GM10266 (cell line): ENCODE results near the gene RPS6KA4.
"Not testable (repeated sequence)": the region's sequence is repeated elsewhere in the genome, so short reads cannot be mapped to it uniquely, and the experiment has no call there.

Source experiments
- DNase-seq: peaks from one replicate; pipeline ENCODE4 v3.0.0; 2012; ENCODE audit errors: extremely low spot score
- CTCF ChIP-seq: IDR thresholded peaks from 2 replicates; pipeline ENCODE4 v1.5.1; 2012; ENCODE audit warnings: mild to moderate bottlenecking, low read depth; ENCODE audit not compliant: control insufficient read depth, insufficient read depth; ENCODE audit errors: missing control alignments

Gene RPS6KA4

DNA sequence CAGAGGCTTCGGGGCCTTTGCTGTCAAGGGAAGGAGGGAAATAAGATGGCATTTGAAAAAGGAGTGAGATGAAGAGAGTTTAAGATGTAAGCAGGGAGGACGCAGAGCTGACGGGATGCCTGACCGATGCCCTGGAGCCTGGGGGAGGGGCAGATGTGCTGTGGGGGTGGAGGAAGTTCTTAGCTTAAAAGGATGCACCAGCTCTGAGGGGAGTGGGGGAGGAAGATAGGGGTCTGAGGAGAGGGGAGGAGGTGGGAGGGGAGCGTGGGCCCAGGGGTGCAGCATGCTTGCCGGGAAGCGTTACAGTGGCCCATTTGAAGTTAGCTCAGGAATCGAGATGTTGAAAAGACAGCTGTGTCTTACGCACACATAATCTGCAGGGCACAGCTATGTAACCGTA, 56.3 kb downstream of the RPS6KA4 start:
- no peak for DNase-seq
- no peak for TF ChIP-seq CTCF

DNA sequence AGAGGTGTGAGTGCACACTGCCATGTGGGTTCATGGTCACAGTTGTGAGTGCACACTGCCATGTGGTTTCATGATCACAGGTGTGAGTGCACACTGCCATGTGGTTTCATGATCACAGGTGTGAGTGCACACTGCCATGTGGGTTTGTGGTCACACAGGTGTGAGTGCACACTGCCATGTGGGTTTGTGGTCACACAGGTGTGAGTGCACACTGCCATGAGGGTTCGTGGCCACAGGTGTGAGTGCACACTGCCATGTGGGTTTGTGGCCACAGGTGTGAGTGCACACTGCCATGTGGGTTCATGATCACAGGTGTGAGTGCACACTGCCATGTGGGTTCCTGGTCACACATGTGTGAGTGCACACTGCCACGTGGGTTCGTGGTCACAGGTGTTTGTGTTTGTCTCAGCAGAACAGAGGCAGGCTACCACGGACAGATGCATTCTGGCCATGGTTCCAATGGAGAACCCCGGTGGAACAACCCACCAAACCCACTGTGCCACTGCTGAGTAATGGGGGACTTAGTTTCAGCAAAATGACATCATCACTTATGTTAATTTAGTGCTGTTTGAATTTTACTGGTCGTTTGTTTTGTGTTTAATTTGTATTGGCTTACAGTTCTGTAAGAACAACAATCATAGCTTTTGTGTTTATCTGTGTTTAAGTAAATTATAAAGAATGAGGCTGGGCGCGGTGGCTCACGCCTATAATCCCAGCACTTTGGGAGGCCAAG, 57.2 kb downstream of the RPS6KA4 start:
- no peak for TF ChIP-seq CTCF
- no peak for DNase-seq

DNA sequence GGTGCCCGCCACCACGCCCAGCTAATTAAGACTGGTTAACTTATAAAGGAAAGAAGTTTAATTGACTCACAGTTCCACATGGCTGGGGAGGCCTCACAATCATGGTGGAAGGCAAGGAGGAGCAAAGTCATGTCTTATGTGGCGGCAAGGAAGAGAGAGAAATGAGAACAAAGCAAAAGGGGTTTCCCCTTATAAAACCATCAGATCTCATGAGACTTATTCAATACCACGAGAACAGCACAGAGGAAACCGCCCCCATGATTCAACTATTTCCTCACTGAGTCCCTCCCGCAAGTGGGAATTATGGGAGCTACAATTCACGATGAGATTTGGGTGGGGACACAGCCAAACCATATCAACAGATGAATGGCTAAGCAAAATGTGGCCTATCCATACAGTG, 59.3 kb downstream of the RPS6KA4 start:
- DNase-seq = not testable (repeated sequence)

DNA sequence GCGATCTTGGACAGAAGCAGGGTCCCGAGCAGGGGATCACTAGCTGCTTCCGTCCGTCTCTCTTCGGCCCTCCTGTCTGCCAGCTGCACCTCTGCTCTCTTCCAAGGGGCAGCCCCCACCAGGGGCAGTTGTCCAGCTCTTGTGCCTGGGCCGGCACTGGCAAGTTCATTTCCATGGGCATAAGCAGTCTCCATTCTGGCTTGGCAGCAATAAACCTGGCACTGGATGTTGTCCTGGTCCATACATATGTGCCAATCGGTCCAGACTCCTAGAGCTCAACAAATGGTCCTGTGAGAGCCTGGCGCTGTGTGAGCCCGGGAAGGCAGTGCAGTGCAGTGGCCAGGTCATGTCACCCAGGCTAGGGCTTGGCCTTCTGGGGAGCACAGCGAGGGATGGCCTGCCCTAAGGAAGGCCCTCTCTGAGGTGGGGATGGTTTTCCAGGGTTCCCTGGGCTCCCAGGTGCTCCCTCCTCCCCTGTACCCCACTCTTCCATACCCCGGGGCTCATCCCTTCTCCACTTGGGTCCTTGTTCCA, 60.4 kb downstream of the RPS6KA4 start:
- DNase-seq = no peak
- TF ChIP-seq CTCF = no peak

DNA sequence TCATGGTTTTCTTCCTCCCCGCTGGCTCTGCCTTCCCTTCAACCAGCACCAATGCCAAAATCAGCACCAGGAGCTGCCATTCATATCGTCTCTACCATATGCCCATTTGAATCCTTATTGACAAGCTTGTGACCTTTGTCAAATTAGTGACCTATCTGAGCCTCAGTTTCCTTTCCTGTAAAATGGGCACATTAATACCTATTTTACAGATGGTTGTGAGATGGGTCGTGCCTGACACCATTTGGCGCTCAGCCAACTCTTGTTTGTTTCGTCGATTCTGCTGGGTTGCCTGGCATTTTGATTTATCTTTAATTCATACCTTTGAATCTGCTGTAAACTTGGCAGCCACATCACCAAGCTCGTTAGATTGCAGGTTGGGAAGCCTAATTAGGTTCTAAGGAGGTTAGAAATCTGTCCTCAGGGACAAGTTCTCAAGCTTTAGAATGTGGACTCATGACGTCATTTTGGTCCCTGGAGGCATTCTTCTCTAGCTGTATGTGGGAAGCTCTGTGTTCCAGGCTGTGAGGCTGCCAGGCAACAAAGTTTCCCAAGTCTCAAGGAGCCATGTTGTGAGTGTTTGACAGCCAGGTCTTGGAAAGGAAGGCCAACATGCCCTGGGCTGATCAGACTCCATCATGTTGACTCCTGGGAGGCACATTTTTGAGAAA, 61.0 kb downstream of the RPS6KA4 start:
- DNase-seq = no peak
- TF ChIP-seq CTCF = no peak
